Measurements from ENCODE around the gene MSL3B. TPM values are rescaled to one million over a fixed set of nuclear protein-coding genes. Genes with fewer than 3 reads are reported as not detected.

The MSL3B gene

DNA sequence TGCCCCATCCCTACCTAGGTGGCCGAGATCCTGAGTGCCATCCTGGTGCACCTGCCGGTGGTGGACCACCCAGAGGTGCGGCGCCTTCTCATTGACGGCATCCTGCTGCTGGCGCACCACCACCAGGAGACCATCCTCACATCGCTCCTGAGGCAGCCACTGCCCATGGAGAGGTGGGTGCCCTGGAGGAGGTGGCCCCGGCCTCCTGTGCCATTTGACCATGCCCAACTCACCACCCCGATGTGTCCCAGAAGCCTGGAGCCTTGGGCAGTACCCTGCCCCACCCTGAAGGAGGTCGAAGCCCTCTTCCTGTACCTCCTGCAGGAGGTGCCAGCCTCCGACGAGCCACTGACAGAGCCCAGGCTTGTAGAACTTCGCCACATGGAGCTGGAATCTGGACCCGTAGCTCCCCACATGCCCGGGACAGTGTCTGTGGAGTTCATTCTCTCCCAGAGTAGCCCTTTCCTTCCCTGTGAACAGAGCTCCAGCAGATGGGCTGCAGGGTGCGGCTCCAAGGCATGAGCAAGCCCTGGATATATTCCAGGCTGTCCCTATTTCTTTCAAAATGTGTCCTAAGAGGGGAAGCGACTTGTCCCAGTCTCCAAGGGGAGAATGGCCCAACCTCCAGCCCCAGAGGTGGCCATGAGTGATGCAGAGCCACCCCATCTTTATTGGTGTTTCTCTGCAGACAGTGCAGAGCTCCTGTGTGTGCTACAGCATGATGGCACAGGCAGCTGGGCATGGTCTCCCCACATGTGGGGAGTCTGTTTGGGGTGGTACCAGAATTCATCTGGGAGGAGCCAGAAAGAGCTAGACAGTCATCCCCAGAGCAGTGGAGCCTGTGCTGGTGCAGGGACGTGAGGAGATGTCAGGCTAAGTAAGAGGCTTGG, 48.1 kb downstream of the MSL3B start:
- Histone ChIP-seq H3K9ac (ENCODE audit: low read depth in 1 of 3, low read length in 3 of 3) (no peak overlapping the region), H3K9me3 (ENCODE audit: control insufficient read depth in 3 of 3, low read length in 3 of 3) (no peaks in the 10 kb centered on the region), H3K4me1 (ENCODE audit: control insufficient read depth in 3 of 3, insufficient read depth in 3 of 3, low read length in 3 of 3) (no peaks in the 10 kb centered on the region), H3K36me3 (ENCODE audit: control insufficient read depth in 3 of 3, insufficient read depth in 3 of 3, low read length in 3 of 3) (no peaks in the 10 kb centered on the region), H3K27me3 (ENCODE audit: control insufficient read depth in 3 of 3, insufficient read depth in 3 of 3, low read length in 3 of 3) (peaks cover 0 to 5% (median 3%) of the 10 kb centered on the region in 3 donors), H3K4me3 (ENCODE audit: low read length in 3 of 3) (no peak overlapping the region), H3K27ac (ENCODE audit: low read depth, low read length) (no peak overlapping the region)

GRCh38 chr2:233818639-233819621, 49.3 kb downstream of the MSL3B start:
- Histone ChIP-seq H3K4me3 (ENCODE audit: low read length in 3 of 3) (no peak overlapping the region), H3K9me3 (ENCODE audit: control insufficient read depth in 3 of 3, low read length in 3 of 3) (no peaks in the 10 kb centered on the region), H3K9ac (ENCODE audit: low read depth in 1 of 3, low read length in 3 of 3) (no peak overlapping the region), H3K27me3 (ENCODE audit: control insufficient read depth in 3 of 3, insufficient read depth in 3 of 3, low read length in 3 of 3) (peaks cover 0 to 5% (median 3%) of the 10 kb centered on the region in 3 donors), H3K36me3 (ENCODE audit: control insufficient read depth in 3 of 3, insufficient read depth in 3 of 3, low read length in 3 of 3) (no peaks in the 10 kb centered on the region), H3K27ac (ENCODE audit: low read depth, low read length) (no peak overlapping the region), H3K4me1 (ENCODE audit: control insufficient read depth in 3 of 3, insufficient read depth in 3 of 3, low read length in 3 of 3) (no peaks in the 10 kb centered on the region)

DNA sequence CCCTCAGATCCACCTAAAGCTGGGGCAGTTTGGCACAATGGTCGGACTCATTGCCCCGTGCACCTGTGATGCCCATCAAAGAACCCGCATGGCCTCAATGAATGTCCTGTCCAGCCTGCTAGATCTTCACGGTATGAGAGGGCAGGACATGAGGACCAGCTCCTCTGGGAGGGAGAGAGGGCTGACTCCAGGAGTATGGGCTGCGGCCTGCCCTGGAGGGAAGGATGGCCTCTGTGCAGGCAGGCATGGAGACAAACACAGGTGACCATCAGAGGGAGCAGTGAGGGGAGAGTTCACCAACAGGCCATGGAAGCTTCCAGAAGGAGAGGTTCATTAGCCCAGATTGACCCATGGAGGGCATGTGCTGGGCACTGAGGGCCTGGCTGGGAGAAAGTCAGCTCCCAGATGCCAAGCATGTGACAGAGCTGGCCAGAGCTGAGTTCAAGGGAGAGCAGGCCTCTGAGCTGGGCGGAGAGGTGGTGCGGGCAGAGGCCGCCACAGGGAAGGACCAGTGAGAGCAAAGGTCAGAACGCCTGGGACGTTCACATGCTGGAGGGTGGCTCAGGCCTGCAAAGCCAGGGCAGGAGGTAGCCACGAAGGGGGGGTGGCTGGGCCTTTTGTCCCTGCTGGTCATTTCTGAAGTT, 50.1 kb downstream of the MSL3B start:
- Histone ChIP-seq H3K27ac (ENCODE audit: low read depth, low read length) (no peak overlapping the region), H3K9me3 (ENCODE audit: control insufficient read depth in 3 of 3, low read length in 3 of 3) (no peaks in the 10 kb centered on the region), H3K4me1 (ENCODE audit: control insufficient read depth in 3 of 3, insufficient read depth in 3 of 3, low read length in 3 of 3) (no peaks in the 10 kb centered on the region), H3K4me3 (ENCODE audit: low read length in 3 of 3) (no peak overlapping the region), H3K27me3 (ENCODE audit: control insufficient read depth in 3 of 3, insufficient read depth in 3 of 3, low read length in 3 of 3) (peaks cover 0 to 5% (median 3%) of the 10 kb centered on the region in 3 donors), H3K9ac (ENCODE audit: low read depth in 1 of 3, low read length in 3 of 3) (no peak overlapping the region), H3K36me3 (ENCODE audit: control insufficient read depth in 3 of 3, insufficient read depth in 3 of 3, low read length in 3 of 3) (no peaks in the 10 kb centered on the region)

GRCh38 chr2:233817361-233817911, 50.8 kb downstream of the MSL3B start:
- Histone ChIP-seq H3K27me3 (ENCODE audit: control insufficient read depth in 3 of 3, insufficient read depth in 3 of 3, low read length in 3 of 3) (peaks cover 0 to 5% (median 3%) of the 10 kb centered on the region in 3 donors), H3K9me3 (ENCODE audit: control insufficient read depth in 3 of 3, low read length in 3 of 3) (no peaks in the 10 kb centered on the region), H3K4me1 (ENCODE audit: control insufficient read depth in 3 of 3, insufficient read depth in 3 of 3, low read length in 3 of 3) (no peaks in the 10 kb centered on the region), H3K36me3 (ENCODE audit: control insufficient read depth in 3 of 3, insufficient read depth in 3 of 3, low read length in 3 of 3) (no peaks in the 10 kb centered on the region), H3K27ac (ENCODE audit: low read depth, low read length) (no peak overlapping the region), H3K9ac (ENCODE audit: low read depth in 1 of 3, low read length in 3 of 3) (no peak overlapping the region), H3K4me3 (ENCODE audit: low read length in 3 of 3) (no peak overlapping the region)

GRCh38 chr2:233816771-233817170, 51.4 kb downstream of the MSL3B start:
- no peak overlapping the region for H3K9ac ChIP-seq (ENCODE audit: low read depth in 1 of 3, low read length in 3 of 3)
- H3K27me3 ChIP-seq (ENCODE audit: control insufficient read depth in 3 of 3, insufficient read depth in 3 of 3, low read length in 3 of 3): peaks cover 0 to 5% (median 3%) of the 10 kb centered on the region in 3 donors
- H3K9me3 ChIP-seq (ENCODE audit: control insufficient read depth in 3 of 3, low read length in 3 of 3): no peaks in the 10 kb centered on the region
- H3K36me3 ChIP-seq (ENCODE audit: control insufficient read depth in 3 of 3, insufficient read depth in 3 of 3, low read length in 3 of 3): no peaks in the 10 kb centered on the region
- no peaks in the 10 kb centered on the region for H3K4me1 ChIP-seq (ENCODE audit: control insufficient read depth in 3 of 3, insufficient read depth in 3 of 3, low read length in 3 of 3)
- H3K27ac ChIP-seq (ENCODE audit: low read depth, low read length): peak overlapping the region; percentile 23
- no peak overlapping the region for H3K4me3 ChIP-seq (ENCODE audit: low read length in 3 of 3)

- Histone ChIP-seq H3K27ac (ENCODE audit: low read depth, low read length) (peak overlapping the region; percentile 23), H3K4me3 (ENCODE audit: low read length in 3 of 3) (no peak overlapping the region), H3K9me3 (ENCODE audit: control insufficient read depth in 3 of 3, low read length in 3 of 3) (no peaks in the 10 kb centered on the region), H3K27me3 (ENCODE audit: control insufficient read depth in 3 of 3, insufficient read depth in 3 of 3, low read length in 3 of 3) (peaks cover 0 to 5% (median 3%) of the 10 kb centered on the region in 3 donors), H3K4me1 (ENCODE audit: control insufficient read depth in 3 of 3, insufficient read depth in 3 of 3, low read length in 3 of 3) (no peaks in the 10 kb centered on the region), H3K36me3 (ENCODE audit: control insufficient read depth in 3 of 3, insufficient read depth in 3 of 3, low read length in 3 of 3) (no peaks in the 10 kb centered on the region), H3K9ac (ENCODE audit: low read depth in 1 of 3, low read length in 3 of 3) (no peak overlapping the region)
Measured at GRCh38 chr2:233816334-233816733, 51.9 kb downstream of the MSL3B start.

GRCh38 chr2:233815861-233816260, 52.3 kb downstream of the MSL3B start:
- Histone ChIP-seq H3K27me3 (ENCODE audit: control insufficient read depth in 3 of 3, insufficient read depth in 3 of 3, low read length in 3 of 3) (peaks cover 0 to 5% (median 3%) of the 10 kb centered on the region in 3 donors), H3K9me3 (ENCODE audit: control insufficient read depth in 3 of 3, low read length in 3 of 3) (no peaks in the 10 kb centered on the region), H3K4me3 (ENCODE audit: low read length in 3 of 3) (no peak overlapping the region), H3K36me3 (ENCODE audit: control insufficient read depth in 3 of 3, insufficient read depth in 3 of 3, low read length in 3 of 3) (no peaks in the 10 kb centered on the region), H3K9ac (ENCODE audit: low read depth in 1 of 3, low read length in 3 of 3) (no peak overlapping the region), H3K27ac (ENCODE audit: low read depth, low read length) (no peak overlapping the region), H3K4me1 (ENCODE audit: control insufficient read depth in 3 of 3, insufficient read depth in 3 of 3, low read length in 3 of 3) (no peaks in the 10 kb centered on the region)

Other genes starting within 250 kb of the MSL3B start
- not detected for gene UGT1A10, start 231.9 kb downstream of the MSL3B start, total RNA-seq
- gene UGT1A9, start 196.5 kb downstream of the MSL3B start, total RNA-seq: not detected
- not detected for gene UGT1A7, start 186.5 kb downstream of the MSL3B start, total RNA-seq
- gene UGT1A6, start 175.5 kb downstream of the MSL3B start, total RNA-seq: 0.52 TPM
- not detected for gene UGT1A5, start 155.5 kb downstream of the MSL3B start, total RNA-seq
- gene UGT1A4, start 149.7 kb downstream of the MSL3B start, total RNA-seq: not detected
- gene UGT1A3, start 139.3 kb downstream of the MSL3B start, total RNA-seq: not detected
- gene UGT1A1, start 108.1 kb downstream of the MSL3B start, total RNA-seq: not detected
- not detected for gene MROH2A, start 90.1 kb downstream of the MSL3B start, total RNA-seq
- 3.1 TPM for gene HJURP, start 13.9 kb downstream of the MSL3B start, total RNA-seq
- gene TRPM8, start 49.0 kb upstream of the MSL3B start, total RNA-seq: not detected
- gene SPP2, start 182.3 kb upstream of the MSL3B start, total RNA-seq: not detected